CD4-positive, alpha-beta T cell treated with Interferon gamma for 1 hour (primary cell): ENCODE data around the gene COX6B2.

Source experiments
- DNase-seq: peaks from one replicate; pipeline ENCODE4 v3.0.0-alpha.2; 2020

The COX6B2 gene

GRCh38 chr19:55311797-55312196 is 42.7 kb downstream of the COX6B2 start:
- DNase-seq, result no peak

GRCh38 chr19:55311397-55311796 is 43.1 kb downstream of the COX6B2 start:
- DNase-seq, result no peak

GRCh38 chr19:55310498-55310897 is 44.0 kb downstream of the COX6B2 start:
- DNase-seq, result no peak

- DNase-seq, result no peak
These were observed 45.1 kb downstream of the COX6B2 start for GRCh38 chr19:55309448-55309847.

- no peak for DNase-seq
These were observed 46.2 kb downstream of the COX6B2 start for GRCh38 chr19:55308281-55308680.

GRCh38 chr19:55306712-55307111 is 47.8 kb downstream of the COX6B2 start:
- DNase-seq, result no peak

DNA sequence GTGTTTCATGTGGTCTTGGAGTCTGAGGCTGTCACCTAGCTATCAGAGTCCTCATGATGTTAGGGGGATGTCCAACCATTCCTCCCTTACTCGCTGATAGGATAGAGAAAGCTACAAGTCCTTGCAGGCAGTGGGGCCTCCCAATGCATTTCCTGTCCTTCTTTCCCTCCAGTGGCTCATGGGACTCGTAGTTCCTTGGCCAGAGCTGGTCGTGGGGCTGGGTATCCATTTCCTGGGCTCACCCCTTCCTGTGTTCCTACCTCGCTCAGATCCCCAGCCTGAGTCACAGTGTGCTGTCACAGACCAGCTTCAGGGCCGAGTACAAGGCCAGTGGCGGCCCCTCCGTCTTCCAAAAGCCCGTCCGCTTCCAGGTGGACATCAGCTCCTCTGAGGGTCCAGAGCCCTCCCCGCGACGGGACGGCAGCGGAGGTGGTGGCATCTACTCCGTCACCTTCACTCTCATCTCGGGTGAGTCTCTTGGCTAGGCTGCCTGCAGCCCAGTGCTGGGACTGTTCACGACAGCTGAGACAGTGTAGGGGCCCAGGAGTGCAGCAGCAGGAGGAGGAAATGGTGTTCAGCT is 48.4 kb downstream of the COX6B2 start:
- DNase-seq, result no peak

GRCh38 chr19:55305491-55305890 is 49.0 kb downstream of the COX6B2 start:
- peak; percentile 40 for DNase-seq

GRCh38 chr19:55304980-55305379 is 49.5 kb downstream of the COX6B2 start:
- no peak for DNase-seq

- peak; percentile 12 for DNase-seq
These were observed 50.1 kb downstream of the COX6B2 start for GRCh38 chr19:55304279-55304978.

- no peak for DNase-seq
These were observed 51.0 kb downstream of the COX6B2 start for GRCh38 chr19:55303477-55303876.

GRCh38 chr19:55302318-55302703 is 52.2 kb downstream of the COX6B2 start:
- no peak for DNase-seq

DNA sequence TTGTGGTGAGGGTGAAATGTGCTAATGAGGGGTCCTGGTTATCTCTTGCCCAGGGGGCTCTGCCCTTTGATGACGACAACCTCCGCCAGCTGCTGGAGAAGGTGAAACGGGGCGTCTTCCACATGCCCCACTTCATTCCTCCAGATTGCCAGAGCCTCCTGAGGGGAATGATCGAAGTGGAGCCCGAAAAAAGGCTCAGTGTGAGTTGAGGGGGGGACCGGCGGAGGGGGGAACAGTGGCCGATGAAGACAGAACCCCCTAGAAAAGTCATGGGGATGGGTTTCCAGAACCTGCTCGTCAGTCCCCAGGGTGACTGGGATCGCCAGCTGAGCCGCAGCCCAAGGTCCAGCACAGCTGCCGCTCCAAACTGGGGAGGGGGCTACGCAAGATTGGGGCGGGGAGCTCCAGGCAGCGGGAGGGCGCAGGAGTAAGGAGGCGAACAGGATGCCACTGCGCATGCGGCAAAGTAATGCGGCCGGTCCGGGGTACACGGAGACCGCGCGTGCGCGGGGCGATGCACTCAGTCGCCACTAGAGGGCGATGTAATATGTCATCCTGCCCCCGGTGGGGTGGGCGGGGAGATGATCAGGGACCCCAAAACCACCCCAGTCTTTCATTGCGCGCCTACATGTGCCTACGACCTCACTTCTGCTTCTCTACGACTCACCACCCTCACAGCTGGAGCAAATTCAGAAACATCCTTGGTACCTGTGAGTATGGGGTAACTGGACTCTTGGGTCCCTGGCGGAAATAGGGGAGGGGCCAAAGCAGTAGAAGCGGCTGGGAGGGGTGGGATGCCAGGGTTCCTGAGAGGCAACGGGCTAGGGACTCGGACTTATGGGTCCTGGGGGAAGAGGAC is 52.8 kb downstream of the COX6B2 start:
- peak; percentile 90 for DNase-seq

DNA sequence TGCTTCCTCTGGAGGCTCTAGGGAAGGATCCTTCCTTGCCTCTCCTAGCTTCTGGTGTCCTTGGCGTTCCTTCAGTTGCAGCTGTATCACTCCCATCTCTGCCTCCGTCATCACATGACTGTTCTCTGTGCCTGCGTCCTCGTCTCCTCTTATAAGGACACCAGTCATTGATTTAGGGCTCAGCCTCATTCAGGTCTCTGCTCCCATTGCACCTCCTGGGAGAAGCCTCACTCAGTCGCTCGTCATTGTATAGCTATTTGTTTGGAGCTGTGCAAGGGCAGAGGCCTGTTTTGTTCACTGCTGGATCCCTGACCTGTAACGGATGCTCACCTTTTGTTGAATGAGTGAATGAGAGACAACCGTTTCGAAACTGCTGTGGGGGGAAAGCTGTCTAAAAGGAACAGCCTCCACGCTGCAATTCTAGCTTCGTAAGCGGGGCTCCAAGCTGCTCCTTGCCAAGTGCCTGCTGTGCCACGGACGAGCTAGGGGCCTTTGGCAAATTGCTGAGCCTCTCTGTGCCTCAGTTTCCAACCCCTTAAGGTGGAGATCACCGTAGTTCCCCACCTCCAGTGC is 53.5 kb downstream of the COX6B2 start:
- DNase-seq, result no peak

GRCh38 chr19:55299991-55300390 is 54.5 kb downstream of the COX6B2 start:
- DNase-seq, result no peak
